Left hindlimb (tissue), 1 donor: ENCODE measurements around the gene KRT86.

Source experiments
- DNase-seq: peaks from one replicate; pipeline ENCODE4 v3.0.0-alpha.2; 2018

The KRT86 gene

GRCh38 chr12:52318241-52318990 lies 44.0 kb downstream of the KRT86 start:
- no peak for DNase-seq

GRCh38 chr12:52319097-52319496 lies 44.7 kb downstream of the KRT86 start:
- DNase-seq = no peak

GRCh38 chr12:52320784-52321400 lies 46.4 kb downstream of the KRT86 start, which contains the start of gene KRT83:
TSS of gene KRT83 (minus strand) at chr12:52321398. CDS start at chr12:52321335, 63 bp downstream.
- no peak for DNase-seq

GRCh38 chr12:52321418-52321817 lies 47.0 kb downstream of the KRT86 start:
- DNase-seq = no peak

GRCh38 chr12:52322069-52322468 lies 47.6 kb downstream of the KRT86 start:
- no peak for DNase-seq

- DNase-seq = no peak
Measured at GRCh38 chr12:52323001-52323400, 48.6 kb downstream of the KRT86 start.

- DNase-seq = no peak
Measured at GRCh38 chr12:52323416-52324152, 49.1 kb downstream of the KRT86 start.

- DNase-seq = no peak
Measured at GRCh38 chr12:52324153-52324444, 49.7 kb downstream of the KRT86 start.

- peak; percentile 59 for DNase-seq
Measured at GRCh38 chr12:52327052-52327829, 52.8 kb downstream of the KRT86 start.

- DNase-seq = no peak
Measured at GRCh38 chr12:52327830-52328500, 53.5 kb downstream of the KRT86 start.

- DNase-seq = no peak
Measured at GRCh38 chr12:52331039-52331438, 56.6 kb downstream of the KRT86 start.

GRCh38 chr12:52331833-52332232 lies 57.4 kb downstream of the KRT86 start:
- DNase-seq = no peak

GRCh38 chr12:52332381-52332780 lies 57.9 kb downstream of the KRT86 start:
- no peak for DNase-seq

GRCh38 chr12:52333321-52333720 lies 58.9 kb downstream of the KRT86 start:
- DNase-seq = no peak

GRCh38 chr12:52334185-52334584 lies 59.7 kb downstream of the KRT86 start:
- DNase-seq = no peak

- DNase-seq = no peak
Measured at GRCh38 chr12:52335598-52336262, 61.3 kb downstream of the KRT86 start.

- no peak for DNase-seq
Measured at GRCh38 chr12:52336641-52337040, 62.2 kb downstream of the KRT86 start.

- no peak for DNase-seq
Measured at GRCh38 chr12:52337054-52337453, 62.6 kb downstream of the KRT86 start.

GRCh38 chr12:52338241-52338960 lies 64.0 kb downstream of the KRT86 start:
- DNase-seq = no peak

GRCh38 chr12:52341066-52341580 lies 66.7 kb downstream of the KRT86 start:
- no peak for DNase-seq
